ENCODE data around the gene CAMKMT.

DNA sequence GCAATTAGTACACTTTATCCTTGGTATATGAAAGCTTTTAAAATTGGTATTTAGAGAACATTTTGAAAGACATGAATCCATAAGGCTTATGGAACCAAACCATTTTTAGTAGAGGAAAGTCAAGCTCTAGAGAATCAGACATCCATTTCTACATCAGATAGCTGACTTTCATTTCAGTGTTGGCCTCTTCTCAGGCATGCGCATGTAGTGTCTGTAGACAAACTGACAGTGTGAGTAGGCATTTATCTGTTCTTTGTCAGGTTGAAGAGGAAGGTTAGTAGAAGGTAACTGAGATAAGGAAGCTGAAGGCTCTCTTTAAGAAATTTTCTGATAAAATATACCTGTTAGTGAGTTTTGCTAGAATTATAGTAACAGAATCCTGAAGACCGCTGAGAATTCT lies 357.8 kb downstream of the CAMKMT start:
- no peak for TF ChIP-seq POLR2A (IDR thresholded peaks at IDR 0.05)
- TF ChIP-seq, protein P1, sequence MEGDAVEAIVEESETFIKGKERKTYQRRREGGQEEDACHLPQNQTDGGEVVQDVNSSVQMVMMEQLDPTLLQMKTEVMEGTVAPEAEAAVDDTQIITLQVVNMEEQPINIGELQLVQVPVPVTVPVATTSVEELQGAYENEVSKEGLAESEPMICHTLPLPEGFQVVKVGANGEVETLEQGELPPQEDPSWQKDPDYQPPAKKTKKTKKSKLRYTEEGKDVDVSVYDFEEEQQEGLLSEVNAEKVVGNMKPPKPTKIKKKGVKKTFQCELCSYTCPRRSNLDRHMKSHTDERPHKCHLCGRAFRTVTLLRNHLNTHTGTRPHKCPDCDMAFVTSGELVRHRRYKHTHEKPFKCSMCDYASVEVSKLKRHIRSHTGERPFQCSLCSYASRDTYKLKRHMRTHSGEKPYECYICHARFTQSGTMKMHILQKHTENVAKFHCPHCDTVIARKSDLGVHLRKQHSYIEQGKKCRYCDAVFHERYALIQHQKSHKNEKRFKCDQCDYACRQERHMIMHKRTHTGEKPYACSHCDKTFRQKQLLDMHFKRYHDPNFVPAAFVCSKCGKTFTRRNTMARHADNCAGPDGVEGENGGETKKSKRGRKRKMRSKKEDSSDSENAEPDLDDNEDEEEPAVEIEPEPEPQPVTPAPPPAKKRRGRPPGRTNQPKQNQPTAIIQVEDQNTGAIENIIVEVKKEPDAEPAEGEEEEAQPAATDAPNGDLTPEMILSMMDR (IDR thresholded peaks at IDR 0.05): no peak
